ENCODE data around the gene ACVRL1. TPM values are rescaled to one million over a fixed set of nuclear protein-coding genes. Genes with fewer than 3 reads are reported as not detected.

Gene ACVRL1
- total RNA-seq, 1 experiment from 2014 or later, result not detected

DNA sequence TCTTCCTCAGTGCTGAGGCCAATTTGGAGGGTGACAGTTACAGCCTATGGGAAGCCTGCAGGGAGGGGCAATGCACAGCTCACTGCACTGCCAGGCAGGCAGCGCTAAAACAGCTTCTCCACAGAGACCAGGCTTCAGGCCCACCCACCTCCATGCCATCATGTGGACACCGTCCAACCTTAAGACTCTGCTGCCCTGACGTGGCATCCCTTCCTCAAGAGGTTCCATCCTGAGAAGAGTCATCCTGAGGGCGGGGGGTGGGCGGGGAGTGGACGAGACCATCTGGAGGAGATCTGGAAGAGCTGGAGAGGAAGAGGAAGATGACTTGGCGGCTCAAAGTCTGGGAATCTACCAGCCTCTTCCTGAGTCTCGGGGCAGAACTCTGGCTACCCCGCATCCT, 8.4 kb upstream of the ACVRL1 start:
- no peak overlapping the region for H3K18ac ChIP-seq (ENCODE audit: insufficient read length, low read depth, low read length)
- no peak overlapping the region for H3K27ac ChIP-seq (ENCODE audit: insufficient read length, low read depth, low read length)
- Mint-ChIP-seq H3K4me1 (peaks cover 10 to 17% of the 10 kb centered on the region in 2 experiments), H3K36me3 (ENCODE audit: insufficient read depth in 1 of 3, low read depth in 3 of 3) (no peaks in the 10 kb centered on the region; a peak in 1 of 7 replicates), H3K27me3 (ENCODE audit: low read depth) (peaks cover 14% of the 10 kb centered on the region), H3K27ac (no peak overlapping the region), H3K9me3 (no peaks in the 10 kb centered on the region; a peak in 1 of 5 replicates), H3K4me3 (no peak overlapping the region)
- no peak overlapping the region for H3K23ac ChIP-seq (ENCODE audit: insufficient read length, low read depth, low read length)
- no peak overlapping the region for H2BK12ac ChIP-seq (ENCODE audit: insufficient read length, low read depth, low read length)
- H3K14ac ChIP-seq (ENCODE audit: insufficient read depth, low read length), result no peak overlapping the region; the same call in 1 of the 2 replicates
- no peaks in the 10 kb centered on the region for H3K4me1 ChIP-seq (ENCODE audit: insufficient read depth, low read length)
- H3K23me2 ChIP-seq (ENCODE audit: insufficient read length, low read depth, low read length, poor library complexity, severe bottlenecking), result no peaks in the 10 kb centered on the region
- WGBS (ENCODE audit: extremely low coverage, insufficient read length, low lambda C conversion rate), result no CpG with 5 or more reads among the region's 9 CpGs
- no peak overlapping the region for H4K91ac ChIP-seq (ENCODE audit: insufficient read length, low read depth, low read length)
- H3K79me1 ChIP-seq (ENCODE audit: insufficient read depth, low read depth, low read length, poor library complexity, severe bottlenecking), result no peaks in the 10 kb centered on the region
- H2BK20ac ChIP-seq (ENCODE audit: low read depth, low read length, poor library complexity, severe bottlenecking), result no peak overlapping the region
- no peak overlapping the region for H2AK5ac ChIP-seq (ENCODE audit: insufficient read length, low read length)
- H2BK15ac ChIP-seq (ENCODE audit: low read depth, low read length), result no peak overlapping the region
- H3K56ac ChIP-seq (ENCODE audit: insufficient read length, low read depth, low read length), result no peak overlapping the region
- no peak overlapping the region for H2AFZ ChIP-seq (ENCODE audit: low read length)
- no peak overlapping the region for H2BK5ac ChIP-seq (ENCODE audit: insufficient read length, low read length)
- no peak overlapping the region for H3K4ac ChIP-seq (ENCODE audit: low read depth, low read length)
- no peak overlapping the region for H4K5ac ChIP-seq (ENCODE audit: insufficient read length, low read depth, low read length)
- no peaks in the 10 kb centered on the region for H3K9me3 ChIP-seq (ENCODE audit: control insufficient read depth, low read depth, low read length)
- H4K8ac ChIP-seq (replicated peaks; ENCODE audit: insufficient read length, low read depth, low read length), result no peak overlapping the region
- no peak for TF ChIP-seq CTCF (conservative IDR thresholded peaks at IDR 0.05)
- no peak overlapping the region for H2BK120ac ChIP-seq (ENCODE audit: low read depth, low read length, poor library complexity, severe bottlenecking)
- H4K20me1 ChIP-seq (ENCODE audit: control insufficient read depth, insufficient read depth, insufficient read length), result no peaks in the 10 kb centered on the region
- H3K4me2 ChIP-seq (ENCODE audit: insufficient read depth, insufficient read length, low read length), result no peak overlapping the region
- H3K79me2 ChIP-seq (ENCODE audit: insufficient read depth, low read length), result no peaks in the 10 kb centered on the region
- H3K27me3 ChIP-seq (ENCODE audit: insufficient read depth, low read length), result peaks cover under 1% of the 10 kb centered on the region; the same call in 1 of the 2 replicates
- no peak overlapping the region for H3T11ph ChIP-seq (ENCODE audit: low read length)
- no peak overlapping the region for H3K9ac ChIP-seq (ENCODE audit: extremely low read depth, insufficient read length, low read length)
- no peak for DNase-seq
